NCI-H2107 (cell line): ENCODE results near the gene NEBL.
A peak's percentile ranks its signal among the peaks of the same experiment; 100 is the strongest.
"Not testable (repeated sequence)": the region's sequence is repeated elsewhere in the genome, so short reads cannot be mapped to it uniquely, and the experiment has no call there.

Experiments
- DNase-seq: peaks from one replicate; lab custom pipeline; 2025; lab: John Stamatoyannopoulos, UW

Gene NEBL

GRCh38 chr10:20897146-20897825 lies at the start of gene NEBL:
NEBL (minus strand) TSS chr10:20897311; CDS start chr10:20897205, 106 bp downstream.
- DNase-seq: no peak

DNA sequence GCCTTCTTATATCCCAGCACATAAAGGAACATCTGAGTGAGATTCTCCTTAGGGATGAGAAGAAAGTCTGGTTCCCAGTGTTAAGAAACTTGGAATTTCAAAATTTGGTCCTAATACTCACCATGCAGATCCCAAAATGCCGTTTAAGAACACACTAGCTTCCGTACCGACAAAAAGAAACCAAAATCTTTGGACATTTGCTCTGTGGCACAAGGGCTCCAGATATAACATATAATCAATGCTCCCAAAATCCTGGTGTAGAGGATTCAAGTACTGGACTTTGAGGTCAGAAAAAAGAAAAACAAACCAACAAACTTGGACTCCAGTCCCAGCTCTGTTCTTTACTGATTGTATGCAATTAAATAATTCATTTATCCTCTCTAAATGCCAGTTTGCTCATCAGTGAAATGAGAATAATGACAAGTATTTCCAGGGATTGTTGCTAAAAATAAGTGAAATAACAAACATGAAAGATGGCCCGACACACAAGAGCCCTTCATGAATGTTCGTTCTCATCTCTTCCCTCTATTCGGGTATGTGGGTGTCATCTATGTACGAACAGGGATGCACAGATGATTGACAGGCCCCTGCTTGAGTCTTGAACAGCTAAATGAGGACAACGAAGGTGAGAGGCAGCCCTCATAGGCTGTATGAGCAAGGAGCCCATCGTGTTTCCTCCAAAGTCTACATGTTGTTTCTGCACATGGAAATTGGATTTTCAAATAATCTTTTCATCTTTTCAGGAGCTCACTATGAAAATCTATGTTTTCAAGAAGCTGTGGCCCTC lies 48.6 kb upstream of the NEBL start:
- DNase-seq: no peak

DNA sequence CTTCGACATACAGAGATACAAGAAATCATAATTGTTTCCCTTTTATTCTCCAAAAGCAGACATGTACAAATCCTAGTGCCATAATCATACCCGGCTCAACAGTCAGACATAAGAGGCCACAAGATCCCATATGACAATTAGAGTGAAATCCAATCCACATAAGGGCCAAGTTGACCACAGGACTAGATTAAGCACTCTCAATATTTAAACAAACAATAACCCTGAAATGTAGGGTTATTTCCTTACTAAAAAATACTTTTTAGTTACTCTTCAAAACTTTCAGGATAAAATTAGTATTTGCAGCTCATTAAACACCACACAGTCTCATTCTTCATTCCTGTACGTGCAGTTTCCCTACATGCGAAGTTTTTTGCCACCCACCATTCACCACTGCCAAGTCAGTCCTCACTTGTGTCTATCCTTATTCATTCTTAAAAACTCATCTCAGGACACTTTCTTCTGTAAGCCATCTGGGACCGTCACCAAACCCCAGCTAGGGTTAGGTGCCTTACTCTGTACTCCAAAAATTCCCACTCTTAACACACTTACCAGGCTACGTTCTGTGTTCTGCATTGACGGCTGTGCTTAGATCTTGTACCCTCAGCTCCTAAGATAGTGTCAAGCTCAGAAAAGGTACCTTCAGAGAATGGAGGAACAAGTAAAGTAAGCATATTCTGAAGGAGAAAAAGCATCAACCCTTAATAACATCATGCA lies 47.8 kb upstream of the NEBL start:
- DNase-seq: no peak

- not testable (repeated sequence) for DNase-seq
These were observed 42.3 kb upstream of the NEBL start for GRCh38 chr10:20939414-20939813.

GRCh38 chr10:20936396-20936795 lies 39.3 kb upstream of the NEBL start:
- DNase-seq: no peak

DNA sequence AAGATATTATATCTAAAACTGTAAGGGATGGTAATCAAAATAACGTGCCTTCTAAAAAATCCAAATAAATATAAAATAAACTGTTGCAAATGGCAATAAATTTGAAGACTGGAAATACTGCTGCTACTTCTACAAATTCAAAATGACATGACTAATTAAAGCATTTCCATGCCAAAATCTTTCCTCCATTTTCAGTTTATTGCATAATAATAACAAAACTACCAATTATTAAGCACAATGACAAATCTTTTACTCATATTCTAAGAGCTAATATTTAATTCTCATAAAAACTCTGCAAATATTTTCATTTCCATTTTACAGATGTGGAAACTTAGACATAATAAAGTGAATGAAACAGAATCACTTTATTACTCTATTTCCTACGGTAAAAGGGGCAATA lies 38.8 kb upstream of the NEBL start:
- DNase-seq: no peak

- DNase-seq: no peak
These were observed 38.2 kb upstream of the NEBL start for GRCh38 chr10:20935301-20935700.

- DNase-seq: no peak
These were observed 36.6 kb upstream of the NEBL start for GRCh38 chr10:20933705-20934104.

DNA sequence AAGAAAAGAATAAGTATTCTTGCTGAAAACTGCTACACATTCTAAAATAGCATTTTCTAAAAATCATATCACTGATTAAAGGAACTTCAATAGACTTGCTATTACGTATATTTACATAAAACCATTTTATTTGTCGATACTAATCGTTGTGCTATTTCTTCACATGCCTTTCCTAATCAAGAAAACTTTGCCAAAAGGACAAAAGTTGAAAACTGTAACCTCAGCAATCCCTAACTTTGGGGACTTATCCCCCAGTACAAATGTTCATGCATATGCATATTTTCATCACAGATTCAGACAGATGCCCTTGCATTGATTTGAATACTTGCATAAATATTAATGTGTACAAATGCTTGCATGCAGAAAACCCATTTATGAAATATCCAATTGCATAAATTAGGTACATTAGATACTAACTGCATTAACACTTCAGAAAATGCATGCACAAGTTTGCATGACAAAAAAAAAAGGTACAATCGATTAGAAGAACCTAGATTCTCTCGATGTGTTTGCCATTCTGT lies 35.6 kb upstream of the NEBL start:
- DNase-seq: no peak

DNA sequence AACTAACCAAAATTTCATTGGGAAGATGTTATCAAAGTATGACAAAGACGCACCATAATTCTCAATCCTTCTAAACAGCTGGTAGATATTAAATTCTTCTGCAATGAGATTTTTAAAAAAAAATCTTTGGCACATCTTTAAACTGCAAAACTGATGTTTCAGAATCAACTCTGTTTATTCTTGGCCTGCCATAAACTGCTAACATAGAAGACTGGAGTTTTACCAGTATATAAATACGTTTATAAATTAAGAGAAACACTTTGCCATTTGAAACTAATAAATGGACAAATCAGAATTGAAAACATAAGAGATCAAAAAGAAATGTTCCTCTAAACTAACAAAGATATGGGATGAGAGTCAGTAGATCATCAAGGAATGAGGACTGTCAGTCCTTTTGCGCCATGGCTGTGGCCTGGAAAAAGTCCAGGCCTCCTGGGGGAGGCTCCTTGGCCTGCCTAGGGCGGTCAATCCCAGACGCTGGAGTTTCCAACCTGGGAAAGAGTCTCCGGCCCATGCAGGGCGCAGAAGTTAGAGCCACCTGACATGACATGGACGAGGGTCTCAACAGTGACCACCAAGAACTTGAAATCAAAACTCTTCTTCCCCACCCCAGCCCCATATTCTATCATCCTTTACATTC lies 34.2 kb upstream of the NEBL start:
- DNase-seq: no peak

DNA sequence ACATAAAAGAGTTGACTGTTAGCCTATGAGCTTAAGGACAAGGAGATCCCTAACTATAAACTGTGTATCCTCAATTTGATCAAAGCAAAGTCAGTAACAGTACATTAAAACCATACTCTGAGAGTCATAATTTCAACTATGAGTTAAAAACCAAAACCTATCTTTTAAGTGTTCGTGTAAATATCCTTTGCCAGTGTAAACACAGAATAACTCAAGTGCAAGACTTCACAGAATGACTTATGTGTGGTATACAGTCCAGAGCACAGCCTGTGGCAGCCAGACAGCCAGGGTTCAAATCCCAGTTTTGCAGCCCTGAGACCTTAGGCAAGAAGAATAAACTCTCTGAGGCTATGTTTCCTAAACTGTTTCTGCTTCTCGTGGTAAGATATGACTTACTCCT lies 30.3 kb upstream of the NEBL start:
- no peak for DNase-seq

DNA sequence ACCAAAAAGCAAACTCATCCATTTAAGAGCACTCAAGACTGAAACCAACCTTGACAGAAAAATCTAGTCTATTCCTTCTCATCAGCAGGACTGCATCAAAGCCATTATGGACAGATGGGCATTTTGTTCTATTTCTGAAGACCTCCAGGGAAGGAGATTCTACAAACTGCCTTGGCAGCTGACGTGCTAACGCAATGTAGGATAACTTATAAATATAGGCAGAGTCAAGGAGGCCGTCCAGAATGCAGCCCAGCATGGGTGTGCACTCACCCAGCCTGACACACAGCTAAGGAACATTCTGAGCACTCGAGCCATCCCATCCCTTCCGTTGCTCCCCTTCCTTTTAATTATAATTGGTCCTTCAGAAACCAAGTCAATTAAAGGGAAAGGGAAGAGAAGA lies 25.3 kb upstream of the NEBL start:
- no peak for DNase-seq

DNA sequence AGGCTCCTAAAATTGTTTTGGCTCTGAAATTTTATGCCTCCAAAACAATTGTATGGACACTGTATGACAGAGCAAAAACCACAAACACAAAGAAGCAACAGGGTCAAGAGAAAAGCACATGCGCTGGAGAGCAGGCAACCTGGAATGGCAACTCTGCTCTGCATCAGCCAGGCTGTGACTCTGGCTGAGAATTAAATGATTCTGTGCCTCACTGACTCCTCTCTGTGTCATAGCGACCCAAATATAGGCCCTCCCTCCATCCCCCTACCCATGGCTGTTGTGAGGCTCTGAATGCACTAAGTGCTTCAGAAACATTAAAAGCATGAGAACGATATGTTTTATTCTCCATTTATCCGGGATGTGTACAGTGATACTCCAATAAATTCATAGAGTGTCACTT lies 24.9 kb upstream of the NEBL start:
- peak; percentile 7 for DNase-seq

DNA sequence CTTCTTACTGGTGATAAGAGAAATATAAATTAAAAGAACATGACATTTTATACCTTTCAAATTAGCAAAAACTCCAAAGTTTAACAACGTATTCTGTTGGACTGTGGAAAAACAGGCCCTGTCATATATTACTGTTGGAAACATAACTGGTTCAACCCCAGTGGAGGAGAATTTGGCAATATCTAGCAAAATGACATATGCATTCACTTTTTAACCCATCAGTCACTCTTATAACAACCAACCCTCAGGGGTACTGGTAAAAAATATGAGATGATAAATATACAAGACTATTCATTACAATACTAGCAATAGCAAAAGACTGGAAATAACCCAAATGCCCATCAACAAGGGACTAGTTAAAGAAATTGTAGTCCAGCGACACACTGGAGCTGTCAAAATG lies 22.9 kb upstream of the NEBL start:
- DNase-seq: no peak

GRCh38 chr10:20919481-20919880 lies 22.4 kb upstream of the NEBL start:
- DNase-seq: no peak

DNA sequence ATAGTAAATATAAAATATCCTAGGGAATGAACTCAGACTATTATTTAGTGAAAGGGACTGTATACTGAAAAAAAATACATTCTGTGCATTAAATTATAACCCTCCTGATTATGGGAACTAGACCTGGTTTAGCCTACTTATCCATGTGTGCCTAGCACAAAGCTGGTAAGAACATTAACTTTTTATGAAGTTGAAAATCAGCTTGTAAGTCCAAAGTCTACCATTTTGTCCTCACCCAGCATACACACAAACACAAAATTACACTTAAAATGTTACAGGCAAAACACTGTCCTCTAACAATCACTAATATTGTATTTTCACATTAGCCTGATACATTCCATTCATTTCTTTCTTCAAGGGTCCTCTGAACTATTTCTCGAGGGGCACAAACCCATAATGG lies 19.9 kb upstream of the NEBL start:
- DNase-seq: no peak

- DNase-seq: no peak
These were observed 15.9 kb upstream of the NEBL start for GRCh38 chr10:20912969-20913368.

GRCh38 chr10:20911626-20912025 lies 14.5 kb upstream of the NEBL start:
- no peak for DNase-seq

GRCh38 chr10:20909801-20910200 lies 12.7 kb upstream of the NEBL start:
- DNase-seq: no peak

DNA sequence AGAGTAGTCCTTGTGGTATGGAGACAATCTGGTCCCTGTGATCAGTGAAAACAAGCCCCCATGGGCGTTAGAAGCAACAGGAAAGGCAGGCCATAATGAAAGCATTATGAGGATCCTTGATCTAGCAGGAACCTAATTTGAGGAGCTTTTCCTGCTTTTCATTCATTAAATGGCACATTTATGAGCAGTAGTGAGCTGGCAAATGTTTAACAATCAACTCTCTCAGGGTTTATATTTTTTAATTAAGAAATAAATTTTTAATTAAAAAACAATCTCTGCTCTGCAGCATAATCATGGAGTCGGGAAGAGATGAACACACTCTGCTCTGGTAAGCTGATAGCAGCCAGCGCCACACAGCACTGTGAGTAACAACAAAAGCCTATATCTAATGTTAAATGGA lies 11.3 kb upstream of the NEBL start:
- no peak for DNase-seq

- DNase-seq: no peak
These were observed 6.7 kb upstream of the NEBL start for GRCh38 chr10:20903635-20904390.

- DNase-seq: no peak
These were observed 4.0 kb upstream of the NEBL start for GRCh38 chr10:20901110-20901509.
